Right lobe of liver (tissue), 4 donors: ENCODE data around the gene KCNQ1OT1.

Experiments
- CTCF ChIP-seq, 4 donors: fragments of 200-600 bp in 3 of 4; fragments of 450-650 bp in 1 of 4; IDR thresholded peaks; one replicate each; pipeline versions ENCODE4 v1.5.1 to v1.8.0; 2016 to 2022; ENCODE audit warnings: antibody characterized with exemption in 4 of 4, mild to moderate bottlenecking in 2 of 4
- POLR2A ChIP-seq: fragments of 450-650 bp; IDR thresholded peaks from one replicate; pipeline ENCODE4 v1.6.1; 2017; ENCODE audit warnings: antibody characterized with exemption, mild to moderate bottlenecking
- donor health status: DM: no; HTN: no; CAD: no.
- donor health status: DM: no; HTN: no; CAD: no.
- donor health status: DM: no; HTN: yes; CAD: no.

- TF ChIP-seq CTCF (IDR thresholded peaks at IDR 0.05): no peak
- no peak for TF ChIP-seq POLR2A
Measured at GRCh38 chr11:2576111-2576510, 123.7 kb downstream of the KCNQ1OT1 start.
